ENCODE data around the gene RNF151.

DNA sequence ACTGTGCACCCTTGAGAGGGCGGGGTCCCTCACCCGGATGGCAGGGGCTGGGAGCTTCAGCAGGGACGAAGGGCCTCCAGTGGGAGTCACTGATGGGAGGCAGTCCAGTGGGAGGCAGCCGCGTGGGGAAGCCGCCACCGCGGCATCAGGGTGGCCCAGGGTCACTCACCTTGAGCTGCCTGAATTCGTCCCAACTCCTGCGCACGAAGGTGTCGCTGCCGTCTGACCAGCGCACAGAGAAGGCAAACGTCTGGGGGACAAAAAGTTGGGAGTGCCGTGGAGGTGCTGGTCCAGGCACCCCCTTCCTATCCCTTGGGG lies 14.1 kb downstream of the RNF151 start:
- TF ChIP-seq, protein P1, sequence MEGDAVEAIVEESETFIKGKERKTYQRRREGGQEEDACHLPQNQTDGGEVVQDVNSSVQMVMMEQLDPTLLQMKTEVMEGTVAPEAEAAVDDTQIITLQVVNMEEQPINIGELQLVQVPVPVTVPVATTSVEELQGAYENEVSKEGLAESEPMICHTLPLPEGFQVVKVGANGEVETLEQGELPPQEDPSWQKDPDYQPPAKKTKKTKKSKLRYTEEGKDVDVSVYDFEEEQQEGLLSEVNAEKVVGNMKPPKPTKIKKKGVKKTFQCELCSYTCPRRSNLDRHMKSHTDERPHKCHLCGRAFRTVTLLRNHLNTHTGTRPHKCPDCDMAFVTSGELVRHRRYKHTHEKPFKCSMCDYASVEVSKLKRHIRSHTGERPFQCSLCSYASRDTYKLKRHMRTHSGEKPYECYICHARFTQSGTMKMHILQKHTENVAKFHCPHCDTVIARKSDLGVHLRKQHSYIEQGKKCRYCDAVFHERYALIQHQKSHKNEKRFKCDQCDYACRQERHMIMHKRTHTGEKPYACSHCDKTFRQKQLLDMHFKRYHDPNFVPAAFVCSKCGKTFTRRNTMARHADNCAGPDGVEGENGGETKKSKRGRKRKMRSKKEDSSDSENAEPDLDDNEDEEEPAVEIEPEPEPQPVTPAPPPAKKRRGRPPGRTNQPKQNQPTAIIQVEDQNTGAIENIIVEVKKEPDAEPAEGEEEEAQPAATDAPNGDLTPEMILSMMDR (IDR thresholded peaks at IDR 0.05): no peak
- no peak for TF ChIP-seq POLR2A (IDR thresholded peaks at IDR 0.05)

Data from right lobe of liver (tissue), 4 donors.